ENCODE measurements around the gene FITM2. TPM values are rescaled to one million over a fixed set of nuclear protein-coding genes. Genes with fewer than 3 reads are reported as not detected.

FITM2 gene
- total RNA-seq, 1 donor from 2014 or later = 5.5 TPM

DNA sequence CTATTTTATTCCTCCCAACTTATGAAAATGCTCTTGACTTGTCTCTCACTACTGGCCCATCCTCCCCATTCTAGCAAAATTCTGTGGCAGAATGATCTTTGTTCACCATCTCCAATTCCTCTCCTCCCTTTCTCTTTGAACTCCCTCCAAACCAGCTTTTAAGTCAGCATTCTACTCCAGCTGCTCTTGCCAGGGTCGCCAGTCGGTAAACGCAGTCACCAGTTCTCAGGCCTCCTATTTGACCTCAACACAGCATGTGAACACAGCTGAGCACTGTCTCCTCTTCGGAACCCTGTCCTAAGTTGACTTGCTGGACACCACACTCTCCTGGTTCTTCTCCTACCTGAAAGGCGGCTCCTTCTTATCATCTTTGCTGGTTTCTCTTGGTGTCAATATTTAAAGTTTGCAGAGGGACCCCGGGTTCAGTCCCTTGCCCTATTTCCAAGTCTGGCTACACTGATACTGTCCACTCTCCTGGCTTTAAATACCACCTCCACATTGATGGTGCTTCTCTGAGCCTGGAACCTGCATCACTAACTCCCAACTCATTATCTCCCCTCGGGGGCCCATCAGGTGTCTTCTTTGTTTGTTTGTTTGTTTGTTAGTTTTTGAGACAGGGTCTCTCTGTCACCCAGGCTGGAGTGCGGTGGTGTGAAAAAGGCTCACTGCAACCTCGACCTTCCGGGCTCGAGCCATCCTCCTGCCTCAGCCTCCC lies 36.5 kb downstream of the FITM2 start:
- Histone ChIP-seq H3K27me3 (ENCODE audit: control insufficient read depth, insufficient read depth, low read length) (peaks cover 2% of the 10 kb centered on the region), H3K4me3 (ENCODE audit: low read depth, low read length) (no peak overlapping the region), H3K36me3 (ENCODE audit: control insufficient read depth, insufficient read depth, low read length) (no peaks in the 10 kb centered on the region)
- TF ChIP-seq, protein P1, sequence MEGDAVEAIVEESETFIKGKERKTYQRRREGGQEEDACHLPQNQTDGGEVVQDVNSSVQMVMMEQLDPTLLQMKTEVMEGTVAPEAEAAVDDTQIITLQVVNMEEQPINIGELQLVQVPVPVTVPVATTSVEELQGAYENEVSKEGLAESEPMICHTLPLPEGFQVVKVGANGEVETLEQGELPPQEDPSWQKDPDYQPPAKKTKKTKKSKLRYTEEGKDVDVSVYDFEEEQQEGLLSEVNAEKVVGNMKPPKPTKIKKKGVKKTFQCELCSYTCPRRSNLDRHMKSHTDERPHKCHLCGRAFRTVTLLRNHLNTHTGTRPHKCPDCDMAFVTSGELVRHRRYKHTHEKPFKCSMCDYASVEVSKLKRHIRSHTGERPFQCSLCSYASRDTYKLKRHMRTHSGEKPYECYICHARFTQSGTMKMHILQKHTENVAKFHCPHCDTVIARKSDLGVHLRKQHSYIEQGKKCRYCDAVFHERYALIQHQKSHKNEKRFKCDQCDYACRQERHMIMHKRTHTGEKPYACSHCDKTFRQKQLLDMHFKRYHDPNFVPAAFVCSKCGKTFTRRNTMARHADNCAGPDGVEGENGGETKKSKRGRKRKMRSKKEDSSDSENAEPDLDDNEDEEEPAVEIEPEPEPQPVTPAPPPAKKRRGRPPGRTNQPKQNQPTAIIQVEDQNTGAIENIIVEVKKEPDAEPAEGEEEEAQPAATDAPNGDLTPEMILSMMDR (IDR thresholded peaks at IDR 0.05; ENCODE audit: insufficient read depth, low read length, poor library complexity, severe bottlenecking) = no peak
- no peak for DNase-seq (ENCODE audit: low read depth)

DNA sequence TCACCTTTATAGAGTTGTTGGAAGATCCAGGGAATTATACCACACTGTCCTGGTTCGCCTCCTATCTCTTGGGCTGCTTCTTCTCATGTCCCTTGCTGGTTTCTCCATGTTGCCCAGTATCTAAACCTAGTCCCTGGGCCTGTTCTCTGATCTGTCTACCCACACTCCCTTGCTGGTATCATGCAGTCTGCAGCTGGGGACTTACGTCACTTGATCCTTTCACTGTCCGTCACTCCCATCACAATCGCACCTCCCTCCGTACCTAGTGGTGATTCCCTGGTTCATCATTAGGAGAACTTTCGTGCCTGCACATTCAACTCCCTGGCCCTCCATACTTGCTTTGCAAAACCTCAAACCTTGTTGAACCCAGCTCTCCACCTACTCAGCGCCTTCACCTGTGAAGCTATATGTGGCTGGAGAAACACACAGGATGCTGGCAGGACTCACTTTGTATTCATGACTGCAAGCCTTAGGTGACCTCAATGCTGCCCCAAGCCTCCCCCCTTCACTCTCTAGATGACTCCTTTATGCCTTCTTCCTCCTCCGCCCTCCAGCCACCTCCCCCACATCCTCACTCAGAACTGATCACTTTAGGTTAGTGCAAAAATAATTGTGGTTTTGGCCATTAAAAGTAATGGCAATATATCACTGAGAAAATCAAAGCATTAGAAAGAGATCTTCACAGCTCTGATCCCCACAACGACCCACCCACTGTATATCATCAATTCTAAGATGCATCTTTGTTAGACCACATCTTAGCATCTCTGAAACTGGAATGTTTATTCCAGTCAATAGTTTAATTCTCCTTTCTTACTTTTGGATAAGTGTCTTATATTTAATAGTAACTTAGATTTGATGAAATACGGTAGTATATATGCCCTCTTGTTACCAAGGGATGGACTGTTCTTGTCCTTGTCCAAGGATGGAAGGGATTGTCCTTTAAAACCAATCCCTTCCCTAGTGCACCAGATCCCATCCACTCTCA lies 37.5 kb downstream of the FITM2 start:
- Histone ChIP-seq H3K4me3 (ENCODE audit: low read depth, low read length) (no peak overlapping the region), H3K27me3 (ENCODE audit: control insufficient read depth, insufficient read depth, low read length) (peaks cover 2% of the 10 kb centered on the region), H3K36me3 (ENCODE audit: control insufficient read depth, insufficient read depth, low read length) (no peaks in the 10 kb centered on the region)
- TF ChIP-seq, protein P1 (IDR thresholded peaks at IDR 0.05; ENCODE audit: insufficient read depth, low read length, poor library complexity, severe bottlenecking) = no peak
- no peak for DNase-seq (ENCODE audit: low read depth)

DNA sequence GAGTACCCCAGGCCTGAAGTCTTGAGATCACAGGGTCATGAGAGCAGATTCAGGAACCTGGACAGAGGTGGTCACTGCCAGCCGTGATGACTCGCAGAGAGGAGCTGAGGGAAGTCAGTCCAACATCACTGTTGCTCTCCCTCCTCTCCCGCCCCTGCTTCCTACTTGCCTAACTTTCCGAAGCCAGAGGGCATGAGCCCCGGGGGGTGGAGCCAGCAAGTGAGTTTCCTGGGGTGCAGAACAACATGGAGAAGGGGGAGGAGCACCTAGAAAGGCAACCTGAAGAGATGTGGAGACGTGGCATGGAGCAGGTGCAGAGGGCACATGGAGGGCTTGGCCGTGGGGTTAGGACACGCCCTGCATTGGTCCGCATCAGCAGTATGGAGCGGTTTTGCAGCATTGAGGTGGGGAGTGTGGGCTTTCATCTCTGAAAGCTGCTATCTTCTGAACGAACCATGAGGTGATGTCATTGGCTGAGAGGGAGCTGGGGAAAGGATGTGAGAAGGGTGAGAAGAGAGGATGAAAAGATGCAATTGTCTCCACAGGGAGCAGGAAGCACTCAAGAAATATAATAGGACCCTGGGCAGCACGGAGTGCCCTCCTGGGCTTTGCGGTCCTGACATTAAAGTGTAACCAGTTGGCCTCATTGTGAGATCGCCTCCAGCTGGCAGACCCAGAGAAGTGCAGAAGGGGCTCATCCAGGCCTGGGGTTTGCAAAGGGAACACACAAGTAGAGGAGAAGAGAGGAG lies 38.9 kb downstream of the FITM2 start:
- no peaks in the 10 kb centered on the region for H3K36me3 ChIP-seq (ENCODE audit: control insufficient read depth, insufficient read depth, low read length)
- H3K27me3 ChIP-seq (ENCODE audit: control insufficient read depth, insufficient read depth, low read length) = peaks cover 2% of the 10 kb centered on the region
- no peak for DNase-seq (ENCODE audit: low read depth)
- TF ChIP-seq, protein P1 (IDR thresholded peaks at IDR 0.05; ENCODE audit: insufficient read depth, low read length, poor library complexity, severe bottlenecking) = peak; percentile 27
- H3K4me3 ChIP-seq (ENCODE audit: low read depth, low read length) = no peak overlapping the region

DNA sequence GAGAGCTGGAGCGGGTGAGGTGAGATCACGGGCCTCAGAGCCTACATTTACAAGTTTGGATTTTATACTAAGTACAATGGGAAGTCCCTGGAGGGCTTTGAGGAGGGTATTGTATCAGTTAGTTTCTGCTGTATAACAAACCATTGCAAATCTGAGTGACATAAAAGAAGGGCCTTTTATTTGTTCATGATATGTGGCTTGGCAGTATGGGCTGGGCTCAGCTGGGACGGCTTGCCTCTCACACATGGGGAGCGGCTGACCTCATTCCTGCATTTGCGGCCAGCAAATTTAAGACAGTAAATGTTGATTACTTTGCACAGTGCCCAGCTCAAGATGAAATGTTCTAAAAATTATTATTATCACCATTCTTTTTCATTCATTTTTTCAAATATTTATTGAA lies 42.2 kb downstream of the FITM2 start:
- H3K4me3 ChIP-seq (ENCODE audit: low read depth, low read length) = no peak overlapping the region
- DNase-seq (ENCODE audit: low read depth) = no peak
- H3K36me3 ChIP-seq (ENCODE audit: control insufficient read depth, insufficient read depth, low read length) = no peaks in the 10 kb centered on the region
- H3K27me3 ChIP-seq (ENCODE audit: control insufficient read depth, insufficient read depth, low read length) = peaks cover 2% of the 10 kb centered on the region
- TF ChIP-seq, protein P1 (IDR thresholded peaks at IDR 0.05; ENCODE audit: insufficient read depth, low read length, poor library complexity, severe bottlenecking) = no peak

DNA sequence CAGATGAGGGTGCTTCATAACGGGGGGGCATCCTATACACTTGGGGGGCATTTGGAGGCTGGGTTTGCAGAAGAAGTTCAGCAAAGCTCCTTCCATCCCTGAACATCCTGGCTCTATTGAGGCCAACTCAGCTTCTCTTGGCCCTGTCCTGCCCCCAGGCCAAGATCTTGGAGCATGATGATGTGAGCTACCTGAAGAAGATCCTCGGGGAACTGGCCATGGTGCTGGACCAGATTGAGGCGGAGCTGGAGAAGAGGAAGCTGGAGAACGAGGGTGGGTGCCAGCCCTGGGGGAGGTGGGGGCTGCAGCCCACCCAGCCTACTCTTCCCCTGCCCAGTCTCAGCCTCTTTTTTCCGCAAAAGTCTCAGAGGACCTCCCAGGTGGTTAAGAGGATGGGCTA lies 46.7 kb downstream of the FITM2 start:
- DNase-seq (ENCODE audit: low read depth) = no peak
- TF ChIP-seq, protein P1 (IDR thresholded peaks at IDR 0.05; ENCODE audit: insufficient read depth, low read length, poor library complexity, severe bottlenecking) = no peak
- no peaks in the 10 kb centered on the region for H3K27me3 ChIP-seq (ENCODE audit: control insufficient read depth, insufficient read depth, low read length)
- H3K36me3 ChIP-seq (ENCODE audit: control insufficient read depth, insufficient read depth, low read length) = no peaks in the 10 kb centered on the region
- no peak overlapping the region for H3K4me3 ChIP-seq (ENCODE audit: low read depth, low read length)

Data from kidney epithelial cell (primary cell).